Ascending aorta (tissue), 2 donors: ENCODE data around the gene CSMD2. TPM values are rescaled to one million over a fixed set of nuclear protein-coding genes. Genes with fewer than 3 reads are reported as not detected.

Experiments used
- DNase-seq, 2 donors: peaks; one replicate each; pipeline ENCODE4 v3.0.0-alpha.2; 2019; ENCODE audit warnings: low spot score in 2 of 2
- H3K27ac ChIP-seq, 2 donors: fragments of 200-600 bp; sonication (generic); one replicate each; pipeline ENCODE4 v1.5.1; 2016 to 2017; ENCODE audit warnings: mild to moderate bottlenecking in 1 of 2
- H3K27me3 ChIP-seq: fragments of 200-600 bp; sonication (generic); one replicate; pipeline ENCODE4 v1.5.1; 2017
- H3K36me3 ChIP-seq, 2 donors: fragments of 200-600 bp; sonication (generic); one replicate each; pipeline ENCODE4 v1.5.1; 2016
- H3K4me1 ChIP-seq, 2 donors: fragments of 200-600 bp; sonication (generic); one replicate each; pipeline ENCODE4 v1.5.1; 2016 to 2017; ENCODE audit warnings: mild to moderate bottlenecking in 1 of 2
- H3K4me3 ChIP-seq, 2 donors: fragments of 200-600 bp; sonication (generic); one replicate each; pipeline ENCODE4 v1.5.1; 2016 to 2017; ENCODE audit warnings: mild to moderate bottlenecking in 1 of 2
- H3K9me3 ChIP-seq, 2 donors: fragments of 200-600 bp; sonication (generic); one replicate each; pipeline ENCODE4 v1.5.1; 2016
- intact Hi-C: fragments of 100-400 bp; cut with DNase I; formaldehyde crosslinking; loops from one replicate; pipeline ENCODE4 v1.15.1; 2023
- total RNA-seq: library from RNA; depleted of rRNA; stranded (reverse); fragments of >200 nt; gene quantifications from one replicate; pipeline ENCODE4 v1.1.0, GENCODE V29; 2016
- TF ChIP-seq, protein P1 (sequence below), 3 experiments: fragments of 200-600 bp in 2 of 3; fragments of 450-650 bp in 1 of 3; sonication (generic) in 2 of 3; IDR thresholded peaks; one replicate each; pipeline ENCODE4 v1.5.1; 2016 to 2019; ENCODE audit warnings: antibody characterized with exemption in 3 of 3, mild to moderate bottlenecking in 1 of 3, moderate library complexity in 1 of 3

The CSMD2 gene
- total RNA-seq, 1 donor from 2014 or later: 10.9 TPM

DNA sequence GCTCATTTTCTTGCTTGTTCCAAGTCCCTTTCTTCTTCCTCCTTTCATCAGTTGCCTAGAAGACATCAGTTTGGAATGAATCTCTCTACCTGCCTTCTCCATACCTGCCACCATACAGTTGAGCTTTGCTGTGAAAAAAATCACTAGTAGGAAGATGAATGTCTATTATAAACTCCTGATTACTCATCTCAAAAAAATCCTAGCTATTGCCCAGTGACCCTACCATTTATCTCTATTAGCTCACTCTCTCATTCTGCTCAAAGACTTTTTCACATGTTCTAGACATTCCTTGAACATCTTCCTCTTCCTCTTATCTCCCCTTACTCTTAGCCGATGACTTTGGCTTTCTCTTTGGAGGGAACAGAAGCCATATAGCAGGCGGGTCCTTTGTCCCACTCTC, 350.9 kb downstream of the CSMD2 start:
- H3K4me1 ChIP-seq: no peaks in the 10 kb centered on the region
- H3K27ac ChIP-seq: no peak overlapping the region
- TF ChIP-seq, protein P1, sequence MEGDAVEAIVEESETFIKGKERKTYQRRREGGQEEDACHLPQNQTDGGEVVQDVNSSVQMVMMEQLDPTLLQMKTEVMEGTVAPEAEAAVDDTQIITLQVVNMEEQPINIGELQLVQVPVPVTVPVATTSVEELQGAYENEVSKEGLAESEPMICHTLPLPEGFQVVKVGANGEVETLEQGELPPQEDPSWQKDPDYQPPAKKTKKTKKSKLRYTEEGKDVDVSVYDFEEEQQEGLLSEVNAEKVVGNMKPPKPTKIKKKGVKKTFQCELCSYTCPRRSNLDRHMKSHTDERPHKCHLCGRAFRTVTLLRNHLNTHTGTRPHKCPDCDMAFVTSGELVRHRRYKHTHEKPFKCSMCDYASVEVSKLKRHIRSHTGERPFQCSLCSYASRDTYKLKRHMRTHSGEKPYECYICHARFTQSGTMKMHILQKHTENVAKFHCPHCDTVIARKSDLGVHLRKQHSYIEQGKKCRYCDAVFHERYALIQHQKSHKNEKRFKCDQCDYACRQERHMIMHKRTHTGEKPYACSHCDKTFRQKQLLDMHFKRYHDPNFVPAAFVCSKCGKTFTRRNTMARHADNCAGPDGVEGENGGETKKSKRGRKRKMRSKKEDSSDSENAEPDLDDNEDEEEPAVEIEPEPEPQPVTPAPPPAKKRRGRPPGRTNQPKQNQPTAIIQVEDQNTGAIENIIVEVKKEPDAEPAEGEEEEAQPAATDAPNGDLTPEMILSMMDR (IDR thresholded peaks at IDR 0.05): no peak
- H3K27me3 ChIP-seq: no peaks in the 10 kb centered on the region
- intact Hi-C loops: no loop called here
- H3K36me3 ChIP-seq: no peaks in the 10 kb centered on the region
- no peak overlapping the region for H3K4me3 ChIP-seq
- no peak for DNase-seq
- peaks cover 0 to 8% of the 10 kb centered on the region in 2 donors for H3K9me3 ChIP-seq

DNA sequence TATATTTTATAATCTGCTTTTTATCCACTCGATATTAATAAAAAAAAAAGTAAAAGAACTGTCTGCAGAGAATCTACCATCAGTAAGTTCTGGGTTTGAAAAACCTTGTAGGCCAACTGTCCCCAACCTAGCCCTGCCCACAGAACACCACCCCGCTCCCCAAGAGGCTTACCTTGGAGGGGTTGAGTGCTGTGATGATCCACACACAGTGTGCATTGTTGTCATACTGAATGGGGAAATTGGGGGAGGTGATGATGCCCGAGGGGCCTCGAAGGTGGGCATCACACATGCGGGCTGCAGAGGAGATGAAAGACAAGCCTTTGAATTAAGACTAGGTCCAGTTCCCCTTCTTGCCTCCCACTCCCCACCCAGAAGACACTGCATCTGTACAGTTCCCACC, 354.5 kb downstream of the CSMD2 start:
- H3K4me1 ChIP-seq: no peaks in the 10 kb centered on the region
- H3K4me3 ChIP-seq: no peak overlapping the region
- H3K27me3 ChIP-seq: no peaks in the 10 kb centered on the region
- intact Hi-C loops: no loop called here
- H3K9me3 ChIP-seq: peaks cover 0 to 18% of the 10 kb centered on the region in 2 donors
- H3K36me3 ChIP-seq: no peaks in the 10 kb centered on the region
- no peak for DNase-seq
- H3K27ac ChIP-seq: no peak overlapping the region
- TF ChIP-seq, protein P1 (IDR thresholded peaks at IDR 0.05): no peak

DNA sequence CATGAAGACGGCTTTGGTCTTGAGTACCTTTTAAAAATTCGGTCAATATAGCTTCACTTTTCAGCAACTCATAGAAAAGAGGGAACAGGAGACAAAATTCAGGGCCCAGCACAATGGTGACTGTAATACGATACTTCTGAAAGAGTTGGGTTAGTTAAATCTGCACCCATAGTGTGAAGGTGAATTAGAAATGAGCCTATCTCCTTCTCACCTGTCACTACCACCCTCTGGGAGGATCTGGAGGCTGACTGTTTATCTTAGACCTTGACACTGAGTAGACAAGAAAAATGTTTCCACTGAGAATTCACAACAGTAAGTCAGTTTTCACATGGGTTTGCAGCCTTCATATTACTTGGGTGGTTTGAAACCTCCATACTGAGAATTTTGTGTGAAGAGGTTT, 359.0 kb downstream of the CSMD2 start:
- TF ChIP-seq, protein P1 (IDR thresholded peaks at IDR 0.05): no peak
- no peak overlapping the region for H3K4me3 ChIP-seq
- H3K9me3 ChIP-seq: peaks cover 0 to 18% of the 10 kb centered on the region in 2 donors
- H3K36me3 ChIP-seq: no peaks in the 10 kb centered on the region
- intact Hi-C loops: no loop called here
- H3K27ac ChIP-seq: no peak overlapping the region
- H3K27me3 ChIP-seq: no peaks in the 10 kb centered on the region
- peak in 1 of 2 donors; percentile 5 for DNase-seq
- no peaks in the 10 kb centered on the region for H3K4me1 ChIP-seq

DNA sequence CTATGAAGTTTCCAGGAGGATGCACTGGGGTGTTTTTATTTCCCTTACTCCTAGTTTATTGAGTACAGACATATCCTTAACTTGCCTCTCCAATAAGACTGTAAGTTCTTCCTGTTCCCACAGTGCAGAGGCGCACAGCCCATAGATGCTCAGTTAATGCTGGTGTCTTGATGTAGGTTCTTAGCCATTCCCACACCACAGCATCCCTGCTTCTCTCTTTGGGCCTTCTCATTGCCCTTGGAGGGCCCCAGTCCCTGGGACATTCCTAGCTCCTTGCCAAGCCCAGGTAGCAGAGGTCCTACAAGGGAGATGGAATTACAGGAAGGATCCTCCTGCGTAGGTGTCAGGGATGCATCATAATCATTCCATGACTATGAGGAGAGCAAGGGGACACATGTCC, 362.8 kb downstream of the CSMD2 start:
- intact Hi-C loops: no loop called here
- no peaks in the 10 kb centered on the region for H3K9me3 ChIP-seq
- no peaks in the 10 kb centered on the region for H3K4me1 ChIP-seq
- H3K4me3 ChIP-seq: no peak overlapping the region
- no peak overlapping the region for H3K27ac ChIP-seq
- peak in 1 of 2 donors; percentile 34 for DNase-seq
- H3K36me3 ChIP-seq: no peaks in the 10 kb centered on the region
- TF ChIP-seq, protein P1 (IDR thresholded peaks at IDR 0.05): no peak
- no peaks in the 10 kb centered on the region for H3K27me3 ChIP-seq

DNA sequence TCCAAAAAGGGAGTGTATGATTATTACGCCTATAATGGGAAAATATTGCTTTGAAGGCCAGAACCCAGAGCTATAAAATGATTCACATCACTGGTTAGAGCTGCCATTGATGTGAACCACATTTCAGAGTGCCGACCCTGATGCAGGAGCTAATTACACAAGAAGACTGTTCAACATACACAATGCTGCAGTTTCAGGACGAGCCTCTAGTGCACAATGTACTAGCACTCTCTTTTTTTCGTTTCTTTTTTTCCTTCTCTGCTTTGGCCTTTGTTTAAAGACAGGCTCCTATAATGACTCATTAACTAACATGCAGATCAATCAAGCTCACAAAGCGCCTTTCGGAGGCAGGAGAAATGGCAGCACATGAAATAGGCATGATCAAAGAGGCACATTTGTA, 367.2 kb downstream of the CSMD2 start:
- Histone ChIP-seq H3K27me3 (no peaks in the 10 kb centered on the region), H3K9me3 (peaks cover 0 to 5% of the 10 kb centered on the region in 2 donors), H3K27ac (no peak overlapping the region), H3K36me3 (no peaks in the 10 kb centered on the region), H3K4me3 (no peak overlapping the region), H3K4me1 (no peaks in the 10 kb centered on the region)
- intact Hi-C loops: no loop called here
- TF ChIP-seq, protein P1 (IDR thresholded peaks at IDR 0.05): no peak
- DNase-seq: no peak

DNA sequence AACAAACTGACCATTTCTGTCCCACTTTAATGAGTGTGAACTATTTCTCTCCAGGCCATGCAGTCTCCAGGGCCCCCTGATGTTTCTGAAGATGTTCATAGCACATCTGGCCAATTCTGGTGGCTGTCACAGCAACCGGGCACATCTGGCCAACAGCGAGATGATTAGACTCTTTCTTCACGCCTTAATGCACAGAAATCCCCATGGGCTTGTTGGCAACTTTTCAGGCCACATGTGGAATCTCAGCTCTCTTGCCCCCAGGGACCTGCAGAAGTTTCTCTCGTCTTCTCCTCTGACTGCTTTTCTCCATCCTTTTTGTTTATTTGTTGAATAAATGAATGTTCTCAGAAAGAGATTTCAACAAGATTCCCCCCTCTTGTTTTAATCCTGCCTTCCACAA, 372.4 kb downstream of the CSMD2 start:
- no peak overlapping the region for H3K27ac ChIP-seq
- TF ChIP-seq, protein P1 (IDR thresholded peaks at IDR 0.05): no peak
- intact Hi-C loops: no loop called here

More for the DNA sequence above, 372.4 kb downstream of the CSMD2 start:
- H3K27me3 ChIP-seq: no peaks in the 10 kb centered on the region
- no peaks in the 10 kb centered on the region for H3K4me1 ChIP-seq
- no peak overlapping the region for H3K4me3 ChIP-seq
- peaks cover 0 to 5% of the 10 kb centered on the region in 2 donors for H3K9me3 ChIP-seq
- H3K36me3 ChIP-seq: no peaks in the 10 kb centered on the region
- no peak for DNase-seq
